ENCODE data around the gene CYP2C18. TPM values are rescaled to one million over a fixed set of nuclear protein-coding genes. Genes with fewer than 3 reads are reported as not detected.
"Not testable (repeated sequence)": the region's sequence is repeated elsewhere in the genome, so short reads cannot be mapped to it uniquely, and the experiment has no call there.

The CYP2C18 gene
- 11.5 TPM for total RNA-seq

GRCh38 chr10:94683214-94684054 lies at the start of gene CYP2C18:
Gene CYP2C18, plus strand, starts transcription at chr10:94683729. Its CDS starts 91 bp downstream, at chr10:94683820.
- intact Hi-C loops (cut with DNase I): no loop called here
- Histone ChIP-seq H3K27ac (no peak within 1 kb of the TSS), H3K9me3 (no peaks in the 10 kb centered on the region), H3K27me3 (no peaks in the 10 kb centered on the region), H3K4me3 (peak within 1 kb of the TSS in 1 of 2 donors; percentile 4), H3K36me3 (no peaks in the 10 kb centered on the region), H3K4me1 (no peaks in the 10 kb centered on the region)
- no peak for TF ChIP-seq POLR2A (IDR thresholded peaks at IDR 0.05)
- TF ChIP-seq POLR2AphosphoS5 (IDR thresholded peaks at IDR 0.05; ENCODE audit: insufficient read depth in 1 of 2, low read depth in 1 of 2): no peak
- no peak for TF ChIP-seq CTCF (IDR thresholded peaks at IDR 0.05)
- no peak for DNase-seq (ENCODE audit: extremely low spot score in 2 of 2)

- DNase-seq (ENCODE audit: extremely low spot score in 2 of 2); H3K27ac ChIP-seq; H3K27me3 ChIP-seq; intact Hi-C loops (cut with DNase I); H3K4me3 ChIP-seq; H3K9me3 ChIP-seq; H3K4me1 ChIP-seq; H3K36me3 ChIP-seq: not testable (repeated sequence)
Observed at GRCh38 chr10:94638097-94638496, 45.4 kb upstream of the CYP2C18 start.

GRCh38 chr10:94639902-94640301 lies 43.6 kb upstream of the CYP2C18 start:
- TF ChIP-seq CTCF (IDR thresholded peaks at IDR 0.05) (no peak), POLR2A (IDR thresholded peaks at IDR 0.05) (no peak), POLR2AphosphoS5 (IDR thresholded peaks at IDR 0.05; ENCODE audit: insufficient read depth in 1 of 2, low read depth in 1 of 2) (no peak)
- Histone ChIP-seq H3K27ac (no peak overlapping the region), H3K27me3 (no peaks in the 10 kb centered on the region), H3K9me3 (no peaks in the 10 kb centered on the region), H3K4me1 (no peaks in the 10 kb centered on the region), H3K4me3 (no peak overlapping the region), H3K36me3 (no peaks in the 10 kb centered on the region)
- intact Hi-C loops (cut with DNase I): no loop called here
- DNase-seq (ENCODE audit: extremely low spot score in 2 of 2): no peak

GRCh38 chr10:94640562-94640961 lies 43.0 kb upstream of the CYP2C18 start:
- Histone ChIP-seq H3K36me3 (no peaks in the 10 kb centered on the region), H3K27ac (no peak overlapping the region), H3K4me1 (no peaks in the 10 kb centered on the region), H3K9me3 (no peaks in the 10 kb centered on the region), H3K4me3 (no peak overlapping the region), H3K27me3 (no peaks in the 10 kb centered on the region)
- intact Hi-C loops (cut with DNase I): no loop called here
- no peak for DNase-seq (ENCODE audit: extremely low spot score in 2 of 2)
- TF ChIP-seq POLR2AphosphoS5 (IDR thresholded peaks at IDR 0.05; ENCODE audit: insufficient read depth in 1 of 2, low read depth in 1 of 2) (no peak), POLR2A (IDR thresholded peaks at IDR 0.05) (no peak), CTCF (IDR thresholded peaks at IDR 0.05) (no peak)

DNA sequence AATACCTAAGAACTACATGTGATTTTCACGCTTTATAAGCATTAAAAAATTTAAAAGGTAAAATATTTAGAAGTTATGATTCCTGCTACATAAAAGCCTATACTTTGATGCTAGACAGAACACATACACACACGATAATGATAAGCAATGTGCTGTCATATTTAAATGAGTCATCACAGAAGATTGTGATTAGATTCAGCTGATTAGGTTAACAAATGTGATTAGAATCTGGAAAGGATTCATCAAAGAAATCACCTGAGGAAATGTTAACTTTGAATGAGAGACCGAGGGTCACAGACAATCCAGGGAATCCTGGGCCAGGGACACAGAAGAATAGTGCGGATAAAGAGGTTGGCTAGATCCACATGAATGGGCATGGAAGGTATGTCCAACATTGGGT lies 42.0 kb upstream of the CYP2C18 start:
- no peak for TF ChIP-seq POLR2A (IDR thresholded peaks at IDR 0.05)
- intact Hi-C loops (cut with DNase I): no loop called here

DNA sequence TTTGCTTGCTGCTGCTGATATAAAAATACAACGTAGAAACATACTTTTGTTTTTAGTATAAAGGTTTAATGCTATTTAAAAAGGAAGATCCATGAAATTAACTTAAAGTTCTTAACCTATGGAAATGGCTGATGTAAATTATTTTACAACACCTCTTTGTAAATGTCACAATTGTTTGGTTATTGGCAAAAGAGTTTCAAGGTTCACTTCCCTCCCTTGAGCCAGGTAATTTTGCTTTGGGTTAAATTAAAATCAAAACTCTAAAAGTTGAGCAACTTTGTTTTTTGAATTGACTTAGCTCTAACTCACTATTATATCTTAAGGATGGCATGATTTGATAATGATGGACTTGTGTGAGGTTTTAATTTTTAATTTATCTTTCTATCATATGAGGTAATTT lies 39.2 kb upstream of the CYP2C18 start:
- H3K27ac ChIP-seq: no peak overlapping the region
- H3K36me3 ChIP-seq: no peaks in the 10 kb centered on the region
- no peaks in the 10 kb centered on the region for H3K9me3 ChIP-seq
- no peaks in the 10 kb centered on the region for H3K4me1 ChIP-seq
- H3K27me3 ChIP-seq: no peaks in the 10 kb centered on the region
- TF ChIP-seq POLR2AphosphoS5 (IDR thresholded peaks at IDR 0.05; ENCODE audit: insufficient read depth in 1 of 2, low read depth in 1 of 2) (no peak), POLR2A (IDR thresholded peaks at IDR 0.05) (no peak), CTCF (IDR thresholded peaks at IDR 0.05) (no peak)
- no peak overlapping the region for H3K4me3 ChIP-seq
- intact Hi-C loops (cut with DNase I): no loop called here
- DNase-seq (ENCODE audit: extremely low spot score in 2 of 2): no peak

More for the DNA sequence above, 42.0 kb upstream of the CYP2C18 start:
- H3K4me1 ChIP-seq: no peaks in the 10 kb centered on the region
- DNase-seq (ENCODE audit: extremely low spot score in 2 of 2): no peak
- H3K27me3 ChIP-seq: no peaks in the 10 kb centered on the region
- H3K9me3 ChIP-seq: no peaks in the 10 kb centered on the region
- no peak overlapping the region for H3K27ac ChIP-seq
- H3K4me3 ChIP-seq: no peak overlapping the region
- no peaks in the 10 kb centered on the region for H3K36me3 ChIP-seq

Data from vagina (tissue), 2 donors.